ENCODE data around the gene LMO2.

DNA sequence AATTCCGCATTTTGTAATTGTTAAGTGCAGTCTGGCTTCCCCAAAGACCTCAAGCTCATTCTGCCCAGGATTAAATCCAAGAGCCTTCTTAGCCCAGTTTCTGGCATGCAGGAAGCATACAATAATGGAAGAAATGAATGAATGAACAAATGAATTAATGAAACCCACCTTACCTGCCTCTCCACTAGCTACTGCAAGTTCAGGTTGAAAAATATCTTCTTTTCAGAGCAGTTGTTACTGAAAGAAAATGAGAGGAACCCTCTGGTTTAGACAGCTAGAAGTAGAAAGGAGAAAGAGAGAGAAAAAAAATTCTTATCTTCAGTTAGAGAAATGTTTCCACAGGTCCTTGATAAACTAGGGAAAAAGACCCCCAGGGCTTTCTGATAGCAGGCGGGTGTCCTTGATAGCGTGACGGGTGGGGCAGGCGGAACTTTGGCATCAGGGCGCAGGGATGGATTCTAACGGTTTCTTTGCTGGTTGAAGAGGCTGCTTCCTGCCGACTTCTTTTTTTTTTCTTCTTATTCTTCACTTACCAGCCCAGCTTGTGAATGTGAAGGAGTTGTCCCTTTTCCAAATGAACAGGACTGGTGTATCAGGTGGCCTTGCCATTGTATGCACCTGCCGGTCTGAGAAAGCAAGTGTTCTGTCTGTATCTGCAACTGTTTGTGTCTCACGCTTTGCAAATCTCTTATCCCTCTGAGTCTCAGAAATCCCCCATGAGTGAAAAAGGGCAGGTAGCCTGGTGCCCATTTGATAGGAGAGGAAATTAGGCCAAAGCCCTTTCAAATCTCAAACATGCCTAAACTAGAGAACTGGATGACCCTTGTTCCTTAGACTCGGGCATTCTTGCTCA is 10.0 kb downstream of the LMO2 start:
- no peak for TF ChIP-seq EZH2 (IDR thresholded peaks at IDR 0.05; ENCODE audit: borderline replicate concordance, low read length)
- TF ChIP-seq, protein P1, sequence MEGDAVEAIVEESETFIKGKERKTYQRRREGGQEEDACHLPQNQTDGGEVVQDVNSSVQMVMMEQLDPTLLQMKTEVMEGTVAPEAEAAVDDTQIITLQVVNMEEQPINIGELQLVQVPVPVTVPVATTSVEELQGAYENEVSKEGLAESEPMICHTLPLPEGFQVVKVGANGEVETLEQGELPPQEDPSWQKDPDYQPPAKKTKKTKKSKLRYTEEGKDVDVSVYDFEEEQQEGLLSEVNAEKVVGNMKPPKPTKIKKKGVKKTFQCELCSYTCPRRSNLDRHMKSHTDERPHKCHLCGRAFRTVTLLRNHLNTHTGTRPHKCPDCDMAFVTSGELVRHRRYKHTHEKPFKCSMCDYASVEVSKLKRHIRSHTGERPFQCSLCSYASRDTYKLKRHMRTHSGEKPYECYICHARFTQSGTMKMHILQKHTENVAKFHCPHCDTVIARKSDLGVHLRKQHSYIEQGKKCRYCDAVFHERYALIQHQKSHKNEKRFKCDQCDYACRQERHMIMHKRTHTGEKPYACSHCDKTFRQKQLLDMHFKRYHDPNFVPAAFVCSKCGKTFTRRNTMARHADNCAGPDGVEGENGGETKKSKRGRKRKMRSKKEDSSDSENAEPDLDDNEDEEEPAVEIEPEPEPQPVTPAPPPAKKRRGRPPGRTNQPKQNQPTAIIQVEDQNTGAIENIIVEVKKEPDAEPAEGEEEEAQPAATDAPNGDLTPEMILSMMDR (conservative IDR thresholded peaks at IDR 0.05 in 1 of 2, IDR thresholded peaks at IDR 0.05 in 1 of 2; ENCODE audit: extremely low read depth in 1 of 2, insufficient read depth in 1 of 2, low read depth in 1 of 2, low read length in 2 of 2), result no peak
